ENCODE measurements around the gene TPCN2.

TPCN2 gene

GRCh38 chr11:69060806-69061712, 12.3 kb downstream of the TPCN2 start:
- no peak for TF ChIP-seq CTCF (IDR thresholded peaks at IDR 0.05; ENCODE audit: low read depth, low read length)
- DNase-seq (ENCODE audit: extremely low read depth, low read depth) = no peak

- no peak for TF ChIP-seq CTCF (IDR thresholded peaks at IDR 0.05; ENCODE audit: low read depth, low read length)
- no peak for DNase-seq (ENCODE audit: extremely low read depth, low read depth)
Measured at GRCh38 chr11:69061713-69062053, 13.0 kb downstream of the TPCN2 start.

- no peak for TF ChIP-seq CTCF (IDR thresholded peaks at IDR 0.05; ENCODE audit: low read depth, low read length)
- no peak for DNase-seq (ENCODE audit: extremely low read depth, low read depth)
Measured at GRCh38 chr11:69062169-69062855, 13.6 kb downstream of the TPCN2 start.

GRCh38 chr11:69062873-69063651, 14.3 kb downstream of the TPCN2 start:
- TF ChIP-seq CTCF (IDR thresholded peaks at IDR 0.05; ENCODE audit: low read depth, low read length) = no peak
- no peak for DNase-seq (ENCODE audit: extremely low read depth, low read depth)

- no peak for TF ChIP-seq CTCF (IDR thresholded peaks at IDR 0.05; ENCODE audit: low read depth, low read length)
- no peak for DNase-seq (ENCODE audit: extremely low read depth, low read depth)
Measured at GRCh38 chr11:69063652-69064260, 15.0 kb downstream of the TPCN2 start.

GRCh38 chr11:69064394-69064957, 15.7 kb downstream of the TPCN2 start:
- no peak for TF ChIP-seq CTCF (IDR thresholded peaks at IDR 0.05; ENCODE audit: low read depth, low read length)
- no peak for DNase-seq (ENCODE audit: extremely low read depth, low read depth)

Data from AG09319 (cell line).